ENCODE measurements around the gene NTN5. TPM values are rescaled to one million over a fixed set of nuclear protein-coding genes. Genes with fewer than 3 reads are reported as not detected.

The NTN5 gene
- total RNA-seq, 1 experiment from 2014 or later, result 0.57 TPM

- CTCF ChIA-PET, result no interaction called here
- peaks cover 59% of the 10 kb centered on the region for H3K36me3 Mint-ChIP-seq (ENCODE audit: insufficient read depth, unreplicated experiment)
- BruUV-seq (replicated peaks), result no TSS peak
These were observed 37.4 kb downstream of the NTN5 start for GRCh38 chr19:48635263-48635965.

GRCh38 chr19:48634424-48635262, 38.2 kb downstream of the NTN5 start:
- no TSS peak for BruUV-seq (replicated peaks)
- peak; percentile 97 for DNase-seq
- peaks cover 3% of the 10 kb centered on the region for H3K9me3 Mint-ChIP-seq (ENCODE audit: low read depth, unreplicated experiment)
- peak overlapping the region; percentile 61 for H3K27ac Mint-ChIP-seq (ENCODE audit: unreplicated experiment)
- CTCF ChIA-PET, result interaction anchor here (0.6 kb wide), 1 partner anchor 32 kb away, joined by 7 read pairs; no protein-coding TSS in a partner anchor
- peaks cover 18% of the 10 kb centered on the region for H3K27me3 Mint-ChIP-seq (ENCODE audit: unreplicated experiment)
- peak overlapping the region; percentile 70 for H3K4me3 Mint-ChIP-seq (ENCODE audit: low read depth, unreplicated experiment)
- peaks cover 67% of the 10 kb centered on the region for H3K36me3 Mint-ChIP-seq (ENCODE audit: insufficient read depth, unreplicated experiment)
- intact Hi-C loops (cut with micrococcal nuclease; ENCODE audit: unreplicated experiment), result loop anchor here (5.0 kb wide), 1 partner anchor 333 kb away; the partner anchor contains the start of gene FTL
- no peak for TF ChIP-seq CTCF (IDR thresholded peaks at IDR 0.05; ENCODE audit: unreplicated experiment)
- peaks cover 31% of the 10 kb centered on the region for H3K4me1 Mint-ChIP-seq (ENCODE audit: low read depth, unreplicated experiment)

More at GRCh38 chr19:48635263-48635965, 37.4 kb downstream of the NTN5 start:
- H3K9me3 Mint-ChIP-seq (ENCODE audit: low read depth, unreplicated experiment), result peaks cover 3% of the 10 kb centered on the region
- peak; percentile 81 for DNase-seq
- H3K27ac Mint-ChIP-seq (ENCODE audit: unreplicated experiment), result peak overlapping the region; percentile 61
- no peak for TF ChIP-seq CTCF (IDR thresholded peaks at IDR 0.05; ENCODE audit: unreplicated experiment)
- peaks cover 26% of the 10 kb centered on the region for H3K27me3 Mint-ChIP-seq (ENCODE audit: unreplicated experiment)
- peak overlapping the region; percentile 70 for H3K4me3 Mint-ChIP-seq (ENCODE audit: low read depth, unreplicated experiment)
- H3K4me1 Mint-ChIP-seq (ENCODE audit: low read depth, unreplicated experiment), result peaks cover 35% of the 10 kb centered on the region
- intact Hi-C loops (cut with micrococcal nuclease; ENCODE audit: unreplicated experiment), result loop anchor here (5.0 kb wide), 1 partner anchor 332 kb away; the partner anchor contains the start of gene FTL

GRCh38 chr19:48634036-48634342, 38.8 kb downstream of the NTN5 start:
- Mint-ChIP-seq H3K36me3 (ENCODE audit: insufficient read depth, unreplicated experiment) (peaks cover 72% of the 10 kb centered on the region), H3K27ac (ENCODE audit: unreplicated experiment) (no peak overlapping the region), H3K4me1 (ENCODE audit: low read depth, unreplicated experiment) (peaks cover 24% of the 10 kb centered on the region), H3K4me3 (ENCODE audit: low read depth, unreplicated experiment) (peak overlapping the region; percentile 70), H3K27me3 (ENCODE audit: unreplicated experiment) (peaks cover 12% of the 10 kb centered on the region), H3K9me3 (ENCODE audit: low read depth, unreplicated experiment) (peaks cover 3% of the 10 kb centered on the region)
- no peak for TF ChIP-seq CTCF (IDR thresholded peaks at IDR 0.05; ENCODE audit: unreplicated experiment)
- intact Hi-C loops (cut with micrococcal nuclease; ENCODE audit: unreplicated experiment), result no loop called here
- no TSS peak for BruUV-seq (replicated peaks)
- no peak for DNase-seq
- CTCF ChIA-PET, result interaction anchor here (0.6 kb wide), 1 partner anchor 31 kb away, joined by 7 read pairs; no protein-coding TSS in a partner anchor

- H3K9me3 Mint-ChIP-seq (ENCODE audit: low read depth, unreplicated experiment), result peaks cover 1% of the 10 kb centered on the region
- H3K4me1 Mint-ChIP-seq (ENCODE audit: low read depth, unreplicated experiment), result peaks cover 24% of the 10 kb centered on the region
- intact Hi-C loops (cut with micrococcal nuclease; ENCODE audit: unreplicated experiment), result no loop called here
- no peak overlapping the region for H3K4me3 Mint-ChIP-seq (ENCODE audit: low read depth, unreplicated experiment)
- TF ChIP-seq CTCF (IDR thresholded peaks at IDR 0.05; ENCODE audit: unreplicated experiment), result no peak
- no TSS peak for BruUV-seq (replicated peaks)
- no peak overlapping the region for H3K27ac Mint-ChIP-seq (ENCODE audit: unreplicated experiment)
- no peak for DNase-seq
- peaks cover 6% of the 10 kb centered on the region for H3K27me3 Mint-ChIP-seq (ENCODE audit: unreplicated experiment)
- CTCF ChIA-PET, result interaction anchor here (0.6 kb wide), 1 partner anchor 31 kb away, joined by 7 read pairs; no protein-coding TSS in a partner anchor
- peaks cover 72% of the 10 kb centered on the region for H3K36me3 Mint-ChIP-seq (ENCODE audit: insufficient read depth, unreplicated experiment)
These were observed 39.4 kb downstream of the NTN5 start for GRCh38 chr19:48633148-48634035.

Measured in Calu3 (cell line).